ENCODE measurements around the gene EVPLL. TPM values are rescaled to one million over a fixed set of nuclear protein-coding genes. Genes with fewer than 3 reads are reported as not detected.

EVPLL gene
- not detected in 2 replicates for total RNA-seq

DNA sequence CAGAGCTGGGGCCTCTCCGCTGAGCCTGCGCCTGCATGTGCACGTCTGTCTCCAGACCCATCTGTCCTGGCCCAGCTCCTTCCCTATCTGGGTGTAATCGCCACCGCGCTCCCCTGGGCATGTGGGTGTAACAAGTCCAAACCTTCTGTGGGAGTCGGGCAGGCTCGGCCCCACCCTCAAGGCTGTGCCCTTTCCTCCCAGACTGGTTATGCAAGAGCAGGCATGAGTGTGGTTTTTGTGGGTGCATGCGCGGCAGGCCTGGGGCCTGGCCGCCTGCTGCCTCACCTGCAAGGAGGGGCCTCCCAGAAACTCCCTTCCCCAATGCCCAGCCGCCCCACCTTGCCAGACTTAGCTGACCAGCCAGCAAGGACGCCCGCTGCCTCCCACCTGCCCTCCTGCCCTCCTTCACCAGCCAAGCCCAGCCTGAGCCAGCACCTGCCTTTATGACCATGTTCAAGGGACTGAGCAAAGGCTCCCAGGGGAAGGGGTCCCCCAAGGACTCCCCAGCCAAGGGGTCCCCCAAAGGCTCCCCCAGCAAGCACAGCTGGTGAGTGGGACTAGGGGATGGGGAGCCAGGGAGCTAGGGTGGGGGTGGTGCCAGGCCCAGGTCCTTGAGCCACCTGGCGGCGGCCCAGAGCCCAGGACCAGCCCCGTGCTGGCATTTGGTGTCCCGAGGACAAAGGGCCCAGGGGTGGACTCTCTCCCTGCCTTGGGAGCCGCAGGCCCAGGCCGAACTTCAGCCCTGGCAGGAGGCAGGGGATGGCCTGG lies at the start of gene EVPLL:
TSS of gene EVPLL (plus strand) at position 342 of the 768 bp plus-strand sequence. CDS start 3,160 bp downstream, outside the sequence.

DNA sequence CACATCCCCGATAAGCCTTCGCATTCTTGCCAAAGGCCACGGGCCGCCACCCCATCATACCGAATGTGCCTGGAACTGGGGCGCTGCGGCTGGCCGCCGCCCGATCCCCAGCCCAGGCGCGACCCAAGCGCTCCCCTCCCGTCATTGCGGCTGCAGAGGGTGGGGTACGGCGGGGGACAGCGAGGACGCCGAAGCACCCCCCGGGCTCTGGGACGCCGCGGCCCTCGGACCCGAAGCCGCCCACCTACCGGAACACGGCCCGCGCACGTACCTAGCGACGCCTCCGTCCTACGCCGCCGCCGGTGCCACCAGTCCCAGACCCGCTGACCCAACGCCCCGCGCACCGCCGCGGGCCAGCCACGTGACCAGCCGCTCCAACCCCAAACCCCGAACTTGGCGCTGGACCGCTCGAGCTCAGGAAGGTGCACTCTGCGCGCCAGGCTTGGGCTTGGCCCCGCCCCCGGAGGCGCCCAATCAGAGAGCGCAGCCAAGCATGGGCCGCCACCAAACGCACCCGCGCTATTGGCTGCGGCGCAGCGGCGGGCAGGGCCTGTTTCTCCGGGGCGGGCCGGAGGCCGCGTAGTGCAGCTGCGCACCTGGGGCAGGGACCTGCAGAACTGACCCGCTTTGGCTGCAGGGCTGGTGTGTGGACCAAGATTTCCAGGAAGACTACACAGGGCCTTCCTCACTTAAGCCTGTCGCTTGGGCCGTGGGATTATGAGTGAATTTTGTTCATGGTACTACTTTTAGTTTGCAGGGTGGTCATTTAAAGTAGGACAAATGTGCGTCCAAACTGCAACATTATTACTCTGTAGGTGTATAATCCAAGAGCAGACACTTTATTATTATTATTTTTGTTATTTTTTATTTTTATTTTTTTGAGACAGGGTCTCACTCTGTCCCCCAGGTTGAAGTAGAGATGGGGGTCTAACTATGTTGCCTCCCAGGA lies 14.2 kb upstream of the EVPLL start, which contains the start of gene SHMT1:
TSS of gene SHMT1 (minus strand) at position 450 of the 949 bp plus-strand sequence. CDS start 7,569 bp downstream, outside the sequence.

Other genes with a start within 250 kb of the EVPLL start
- 79.6 and 85.2 TPM in 2 replicates for gene ALKBH5, start 193.9 kb upstream of the EVPLL start, total RNA-seq
- gene LLGL1, start 152.1 kb upstream of the EVPLL start, total RNA-seq, result 50.5 and 64.7 TPM in 2 replicates
- 323 and 352 TPM in 2 replicates for gene FLII, start 119.0 kb upstream of the EVPLL start, total RNA-seq
- 15.4 and 18.7 TPM in 2 replicates for gene MIEF2, start 117.1 kb upstream of the EVPLL start, total RNA-seq
- 14.4 and 19.5 TPM in 2 replicates for gene TOP3A, start 62.8 kb upstream of the EVPLL start, total RNA-seq
- gene SMCR8, start 62.5 kb upstream of the EVPLL start, total RNA-seq, result 6.9 and 7.8 TPM in 2 replicates
- 29.4 and 52.5 TPM in 2 replicates for gene SHMT1, start 14.2 kb upstream of the EVPLL start, total RNA-seq
- gene LGALS9C, start 99.0 kb downstream of the EVPLL start, total RNA-seq, result not detected in 2 replicates